Keratinocyte (primary cell): ENCODE measurements around the gene SLC5A5.

Source experiments
- EZH2 ChIP-seq: IDR thresholded peaks from one replicate; pipeline ENCODE4 v1.6.1; 2012; ENCODE audit warnings: inconsistent platforms, mild to moderate bottlenecking, low read length, moderate library complexity
- TF ChIP-seq, protein P1 (sequence below), 3 experiments: IDR thresholded peaks in 1 of 3; conservative IDR thresholded peaks in 1 of 3; optimal IDR thresholded peaks in 1 of 3; 2 replicates in 2 of 3; 3 replicates in 1 of 3; pipeline versions ENCODE3 to v1.5.1; 2011; ENCODE audit warnings: low read length in 3 of 3, mild to moderate bottlenecking in 3 of 3, moderate library complexity in 2 of 3, control low read depth in 1 of 3, inconsistent platforms in 1 of 3; ENCODE audit not compliant: insufficient read depth in 2 of 3; ENCODE audit errors: extremely low read depth in 1 of 3

DNA sequence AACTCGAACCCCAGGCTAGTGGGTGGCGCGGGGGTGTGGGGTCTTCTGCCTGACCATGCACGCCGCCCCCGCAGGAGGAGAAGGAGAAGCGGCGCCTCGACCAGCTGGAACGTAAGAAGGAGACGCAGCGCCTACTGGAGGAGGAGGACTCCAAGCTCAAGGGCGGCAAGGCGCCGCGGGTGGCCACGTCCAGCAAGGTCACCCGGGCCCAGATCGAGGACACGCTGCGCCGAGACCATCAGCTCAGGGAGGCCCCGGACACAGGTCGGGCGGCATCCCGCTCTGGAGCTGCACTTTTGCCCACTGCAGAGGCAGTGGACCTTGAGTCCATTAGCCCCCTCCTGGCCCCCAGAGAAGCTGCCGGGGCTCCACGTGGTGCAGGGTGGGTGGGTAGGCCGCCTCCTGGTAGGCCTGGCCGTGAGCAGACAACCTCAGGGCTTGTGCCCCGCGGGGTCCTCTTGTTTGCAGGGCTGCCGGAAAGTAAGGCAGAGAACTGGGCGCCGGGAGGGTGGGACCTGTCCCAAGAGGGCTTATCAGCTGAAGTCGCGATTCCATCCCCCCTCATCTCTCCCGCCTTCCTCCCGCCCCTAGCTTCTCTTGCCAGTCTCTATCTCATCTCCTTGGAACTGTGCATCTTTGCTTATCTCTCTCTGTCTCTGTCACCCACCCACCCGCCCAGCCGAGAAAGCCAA lies 71.0 kb downstream of the SLC5A5 start:
- TF ChIP-seq, protein P1, sequence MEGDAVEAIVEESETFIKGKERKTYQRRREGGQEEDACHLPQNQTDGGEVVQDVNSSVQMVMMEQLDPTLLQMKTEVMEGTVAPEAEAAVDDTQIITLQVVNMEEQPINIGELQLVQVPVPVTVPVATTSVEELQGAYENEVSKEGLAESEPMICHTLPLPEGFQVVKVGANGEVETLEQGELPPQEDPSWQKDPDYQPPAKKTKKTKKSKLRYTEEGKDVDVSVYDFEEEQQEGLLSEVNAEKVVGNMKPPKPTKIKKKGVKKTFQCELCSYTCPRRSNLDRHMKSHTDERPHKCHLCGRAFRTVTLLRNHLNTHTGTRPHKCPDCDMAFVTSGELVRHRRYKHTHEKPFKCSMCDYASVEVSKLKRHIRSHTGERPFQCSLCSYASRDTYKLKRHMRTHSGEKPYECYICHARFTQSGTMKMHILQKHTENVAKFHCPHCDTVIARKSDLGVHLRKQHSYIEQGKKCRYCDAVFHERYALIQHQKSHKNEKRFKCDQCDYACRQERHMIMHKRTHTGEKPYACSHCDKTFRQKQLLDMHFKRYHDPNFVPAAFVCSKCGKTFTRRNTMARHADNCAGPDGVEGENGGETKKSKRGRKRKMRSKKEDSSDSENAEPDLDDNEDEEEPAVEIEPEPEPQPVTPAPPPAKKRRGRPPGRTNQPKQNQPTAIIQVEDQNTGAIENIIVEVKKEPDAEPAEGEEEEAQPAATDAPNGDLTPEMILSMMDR (optimal IDR thresholded peaks at IDR 0.05 in 1 of 3, IDR thresholded peaks at IDR 0.05 in 1 of 3, conservative IDR thresholded peaks at IDR 0.05 in 1 of 3; ENCODE audit: extremely low read depth in 1 of 3, insufficient read depth in 2 of 3, low read length in 3 of 3) = no peak
- TF ChIP-seq EZH2 = no peak
